WTC11 (cell line): ENCODE results near the gene SCNN1A. TPM values are rescaled to one million over a fixed set of nuclear protein-coding genes. Genes with fewer than 3 reads are reported as not detected.

Experiments
- ATAC-seq: fragments of 200-7000 bp; cut with Tn5 transposase; 2 replicates; pipeline ENCODE4 v1.10.0; 2021; ENCODE audit warnings: mild to moderate bottlenecking, moderate library complexity
- CTCF ChIA-PET: fragments of 300-600 bp; sonication (Branson Sonifier 250); formaldehyde crosslinking; loops from one replicate; lab custom pipeline; 2021; ENCODE audit warnings: antibody characterized with exemption; lab: Charles Lee
- POLR2A ChIA-PET: fragments of 350-600 bp; sonication (Branson Sonifier 250); formaldehyde crosslinking; loops from one replicate; lab custom pipeline; 2021; ENCODE audit warnings: antibody characterized with exemption; lab: Charles Lee
- DNase-seq: peaks from one replicate; pipeline ENCODE4 v3.0.0; 2021; ENCODE audit warnings: low spot score
- H3K27ac Mint-ChIP-seq: 2 replicates; pipeline ENCODE4 v1.8.0; 2021; ENCODE audit warnings: mixed read lengths
- H3K27me3 Mint-ChIP-seq: 2 replicates; pipeline ENCODE4 v1.8.0; 2021; ENCODE audit warnings: low read depth, mild to moderate bottlenecking, moderate library complexity, mixed read lengths
- H3K36me3 Mint-ChIP-seq: 2 replicates; pipeline ENCODE4 v1.8.0; 2021; ENCODE audit warnings: mixed read lengths
- H3K4me1 Mint-ChIP-seq: 2 replicates; pipeline ENCODE4 v1.8.0; 2022; ENCODE audit warnings: mixed read lengths
- H3K4me3 Mint-ChIP-seq: 2 replicates; pipeline ENCODE4 v1.8.0; 2021; ENCODE audit warnings: mild to moderate bottlenecking, moderate library complexity, mixed read lengths
- H3K9me3 Mint-ChIP-seq: 2 replicates; pipeline ENCODE4 v1.8.0; 2021; ENCODE audit warnings: mixed read lengths
- EMX1 ChIP-seq: fragments of 250-450 bp; sonication (Bioruptor Pico); IDR thresholded peaks from 2 replicates; pipeline ENCODE4 v1.8.0; 2021; ENCODE audit warnings: mild to moderate bottlenecking
- FOXP1 ChIP-seq: sonication (generic); formaldehyde crosslinking; IDR thresholded peaks from 2 replicates; pipeline ENCODE4 v1.8.0; 2022; ENCODE audit warnings: missing genetic modification reagents, mild to moderate bottlenecking, moderate library complexity, borderline replicate concordance
- GABPB1 ChIP-seq: sonication (generic); formaldehyde crosslinking; IDR thresholded peaks from 2 replicates; pipeline ENCODE4 v1.8.1; 2023; ENCODE audit warnings: mild to moderate bottlenecking, missing genetic modification reagents
- MXD4 ChIP-seq: fragments of 250-450 bp; sonication (Bioruptor Pico); IDR thresholded peaks from 2 replicates; pipeline ENCODE4 v1.8.0; 2021; ENCODE audit warnings: mild to moderate bottlenecking, moderate library complexity, borderline replicate concordance
- NFE2L1 ChIP-seq: sonication (generic); formaldehyde crosslinking; IDR thresholded peaks from 2 replicates; pipeline ENCODE4 v1.8.1; 2023; ENCODE audit warnings: missing genetic modification reagents
- NFYB ChIP-seq: sonication (generic); formaldehyde crosslinking; conservative IDR thresholded peaks from 2 replicates; pipeline ENCODE4 v1.8.0; 2022; ENCODE audit warnings: low read depth, missing genetic modification reagents
- TCF7 ChIP-seq: sonication (generic); formaldehyde crosslinking; IDR thresholded peaks from 2 replicates; pipeline ENCODE4 v1.8.0; 2022; ENCODE audit warnings: mild to moderate bottlenecking, low read depth, missing genetic modification reagents, moderate library complexity
- ZNF396 ChIP-seq: fragments of 250-450 bp; sonication (Bioruptor Pico); IDR thresholded peaks from 2 replicates; pipeline ENCODE4 v1.8.0; 2021; ENCODE audit warnings: mild to moderate bottlenecking, moderate library complexity, borderline replicate concordance
- total RNA-seq: library from RNA; stranded (reverse); gene quantifications from 3 replicates; pipeline ENCODE4 v1.2.3, GENCODE V29; 2021
- TF ChIP-seq, protein P1 (sequence below): fragments of 250-450 bp; sonication (Bioruptor Pico); IDR thresholded peaks from 2 replicates; pipeline ENCODE4 v1.9.0; 2021; ENCODE audit warnings: mild to moderate bottlenecking, borderline replicate concordance
- TF ChIP-seq, protein P2 (sequence below): sonication (generic); formaldehyde crosslinking; IDR thresholded peaks from 2 replicates; pipeline ENCODE4 v1.8.0; 2022; ENCODE audit warnings: mild to moderate bottlenecking, missing genetic modification reagents
- TF ChIP-seq, protein P3 (sequence below): fragments of 250-450 bp; sonication (Bioruptor Pico); IDR thresholded peaks from 2 replicates; pipeline ENCODE4 v2.1.2; 2022; ENCODE audit warnings: mild to moderate bottlenecking, moderate library complexity
- TF ChIP-seq, protein P4 (sequence below): sonication (generic); formaldehyde crosslinking; IDR thresholded peaks from 2 replicates; pipeline ENCODE4 v1.8.1; 2023; ENCODE audit warnings: mild to moderate bottlenecking, missing genetic modification reagents, moderate library complexity
- TF ChIP-seq, protein P5 (sequence below): sonication (generic); formaldehyde crosslinking; IDR thresholded peaks from 2 replicates; pipeline ENCODE4 v1.8.0; 2023; ENCODE audit warnings: missing genetic modification reagents, mild to moderate bottlenecking, borderline replicate concordance

The SCNN1A gene
- total RNA-seq, 1 experiment from 2014 or later = 100 TPM

DNA sequence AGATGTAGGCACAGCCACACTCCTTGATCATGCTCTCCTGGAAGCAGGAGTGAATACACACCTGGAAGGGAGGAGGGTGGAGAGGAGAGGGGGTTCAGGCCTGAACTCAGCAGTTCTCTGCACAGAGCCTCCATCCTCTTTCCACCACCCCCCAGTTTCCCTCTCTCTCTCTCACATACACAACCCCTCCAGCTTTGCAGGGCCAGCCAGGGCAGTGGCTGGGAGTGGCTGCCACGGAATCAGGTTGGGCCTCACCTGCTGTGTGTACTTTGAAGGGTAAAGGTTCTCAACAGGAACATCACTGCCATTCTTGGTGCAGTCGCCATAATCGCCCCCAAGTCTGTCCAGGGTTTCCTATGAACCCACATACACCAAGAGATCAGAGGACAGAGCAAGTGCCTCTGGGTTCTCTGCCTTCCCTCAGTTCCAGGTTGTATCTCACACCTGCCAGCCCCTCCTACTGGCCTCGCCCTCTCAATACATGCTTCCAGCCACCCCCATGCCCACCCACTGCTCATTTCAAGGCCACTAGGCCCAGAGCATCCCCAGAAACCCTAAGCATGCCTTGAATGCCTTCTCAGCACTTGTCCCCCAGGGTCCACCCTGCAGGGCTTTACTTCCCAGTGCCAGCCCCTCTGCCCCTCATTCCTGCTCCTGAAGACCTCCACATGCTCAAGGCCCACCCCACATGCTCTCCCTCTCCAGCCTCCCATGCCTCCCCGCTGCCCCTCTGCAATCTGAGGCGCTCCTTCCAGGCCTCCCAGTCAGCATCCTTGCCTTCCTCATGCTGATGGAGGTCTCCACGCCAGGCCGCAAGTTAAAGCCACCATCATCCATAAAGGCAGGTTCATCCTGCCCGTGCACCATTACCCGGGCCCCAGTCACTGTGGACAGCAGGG, 20.6 kb downstream of the SCNN1A start (continued):
- TF ChIP-seq, protein P1, sequence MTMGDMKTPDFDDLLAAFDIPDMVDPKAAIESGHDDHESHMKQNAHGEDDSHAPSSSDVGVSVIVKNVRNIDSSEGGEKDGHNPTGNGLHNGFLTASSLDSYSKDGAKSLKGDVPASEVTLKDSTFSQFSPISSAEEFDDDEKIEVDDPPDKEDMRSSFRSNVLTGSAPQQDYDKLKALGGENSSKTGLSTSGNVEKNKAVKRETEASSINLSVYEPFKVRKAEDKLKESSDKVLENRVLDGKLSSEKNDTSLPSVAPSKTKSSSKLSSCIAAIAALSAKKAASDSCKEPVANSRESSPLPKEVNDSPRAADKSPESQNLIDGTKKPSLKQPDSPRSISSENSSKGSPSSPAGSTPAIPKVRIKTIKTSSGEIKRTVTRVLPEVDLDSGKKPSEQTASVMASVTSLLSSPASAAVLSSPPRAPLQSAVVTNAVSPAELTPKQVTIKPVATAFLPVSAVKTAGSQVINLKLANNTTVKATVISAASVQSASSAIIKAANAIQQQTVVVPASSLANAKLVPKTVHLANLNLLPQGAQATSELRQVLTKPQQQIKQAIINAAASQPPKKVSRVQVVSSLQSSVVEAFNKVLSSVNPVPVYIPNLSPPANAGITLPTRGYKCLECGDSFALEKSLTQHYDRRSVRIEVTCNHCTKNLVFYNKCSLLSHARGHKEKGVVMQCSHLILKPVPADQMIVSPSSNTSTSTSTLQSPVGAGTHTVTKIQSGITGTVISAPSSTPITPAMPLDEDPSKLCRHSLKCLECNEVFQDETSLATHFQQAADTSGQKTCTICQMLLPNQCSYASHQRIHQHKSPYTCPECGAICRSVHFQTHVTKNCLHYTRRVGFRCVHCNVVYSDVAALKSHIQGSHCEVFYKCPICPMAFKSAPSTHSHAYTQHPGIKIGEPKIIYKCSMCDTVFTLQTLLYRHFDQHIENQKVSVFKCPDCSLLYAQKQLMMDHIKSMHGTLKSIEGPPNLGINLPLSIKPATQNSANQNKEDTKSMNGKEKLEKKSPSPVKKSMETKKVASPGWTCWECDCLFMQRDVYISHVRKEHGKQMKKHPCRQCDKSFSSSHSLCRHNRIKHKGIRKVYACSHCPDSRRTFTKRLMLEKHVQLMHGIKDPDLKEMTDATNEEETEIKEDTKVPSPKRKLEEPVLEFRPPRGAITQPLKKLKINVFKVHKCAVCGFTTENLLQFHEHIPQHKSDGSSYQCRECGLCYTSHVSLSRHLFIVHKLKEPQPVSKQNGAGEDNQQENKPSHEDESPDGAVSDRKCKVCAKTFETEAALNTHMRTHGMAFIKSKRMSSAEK (CRISPR knock-in tag) = no peak
- TF ChIP-seq, protein P2, sequence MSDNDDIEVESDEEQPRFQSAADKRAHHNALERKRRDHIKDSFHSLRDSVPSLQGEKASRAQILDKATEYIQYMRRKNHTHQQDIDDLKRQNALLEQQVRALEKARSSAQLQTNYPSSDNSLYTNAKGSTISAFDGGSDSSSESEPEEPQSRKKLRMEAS = no peak
- no peak for TF ChIP-seq EMX1 (CRISPR knock-in tag)
- TF ChIP-seq NFE2L1 (CRISPR knock-in tag) = no peak
- 0 out of 2 replicates have a peak, but pooled peaks have one; percentile 37 for TF ChIP-seq FOXP1 (CRISPR knock-in tag)
- no peak for TF ChIP-seq TCF7 (CRISPR knock-in tag)
- TF ChIP-seq, protein P3, sequence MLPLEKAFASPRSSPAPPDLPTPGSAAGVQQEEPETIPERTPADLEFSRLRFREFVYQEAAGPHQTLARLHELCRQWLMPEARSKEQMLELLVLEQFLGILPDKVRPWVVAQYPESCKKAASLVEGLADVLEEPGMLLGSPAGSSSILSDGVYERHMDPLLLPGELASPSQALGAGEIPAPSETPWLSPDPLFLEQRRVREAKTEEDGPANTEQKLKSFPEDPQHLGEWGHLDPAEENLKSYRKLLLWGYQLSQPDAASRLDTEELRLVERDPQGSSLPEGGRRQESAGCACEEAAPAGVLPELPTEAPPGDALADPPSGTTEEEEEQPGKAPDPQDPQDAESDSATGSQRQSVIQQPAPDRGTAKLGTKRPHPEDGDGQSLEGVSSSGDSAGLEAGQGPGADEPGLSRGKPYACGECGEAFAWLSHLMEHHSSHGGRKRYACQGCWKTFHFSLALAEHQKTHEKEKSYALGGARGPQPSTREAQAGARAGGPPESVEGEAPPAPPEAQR = no peak
- no peak for TF ChIP-seq GABPB1
- TF ChIP-seq NFYB = no peak
- TF ChIP-seq, protein P4, sequence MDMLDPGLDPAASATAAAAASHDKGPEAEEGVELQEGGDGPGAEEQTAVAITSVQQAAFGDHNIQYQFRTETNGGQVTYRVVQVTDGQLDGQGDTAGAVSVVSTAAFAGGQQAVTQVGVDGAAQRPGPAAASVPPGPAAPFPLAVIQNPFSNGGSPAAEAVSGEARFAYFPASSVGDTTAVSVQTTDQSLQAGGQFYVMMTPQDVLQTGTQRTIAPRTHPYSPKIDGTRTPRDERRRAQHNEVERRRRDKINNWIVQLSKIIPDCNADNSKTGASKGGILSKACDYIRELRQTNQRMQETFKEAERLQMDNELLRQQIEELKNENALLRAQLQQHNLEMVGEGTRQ (CRISPR knock-in tag) = no peak
- TF ChIP-seq MXD4 (CRISPR knock-in tag) = no peak
- no peak for TF ChIP-seq ZNF396 (CRISPR knock-in tag)

DNA sequence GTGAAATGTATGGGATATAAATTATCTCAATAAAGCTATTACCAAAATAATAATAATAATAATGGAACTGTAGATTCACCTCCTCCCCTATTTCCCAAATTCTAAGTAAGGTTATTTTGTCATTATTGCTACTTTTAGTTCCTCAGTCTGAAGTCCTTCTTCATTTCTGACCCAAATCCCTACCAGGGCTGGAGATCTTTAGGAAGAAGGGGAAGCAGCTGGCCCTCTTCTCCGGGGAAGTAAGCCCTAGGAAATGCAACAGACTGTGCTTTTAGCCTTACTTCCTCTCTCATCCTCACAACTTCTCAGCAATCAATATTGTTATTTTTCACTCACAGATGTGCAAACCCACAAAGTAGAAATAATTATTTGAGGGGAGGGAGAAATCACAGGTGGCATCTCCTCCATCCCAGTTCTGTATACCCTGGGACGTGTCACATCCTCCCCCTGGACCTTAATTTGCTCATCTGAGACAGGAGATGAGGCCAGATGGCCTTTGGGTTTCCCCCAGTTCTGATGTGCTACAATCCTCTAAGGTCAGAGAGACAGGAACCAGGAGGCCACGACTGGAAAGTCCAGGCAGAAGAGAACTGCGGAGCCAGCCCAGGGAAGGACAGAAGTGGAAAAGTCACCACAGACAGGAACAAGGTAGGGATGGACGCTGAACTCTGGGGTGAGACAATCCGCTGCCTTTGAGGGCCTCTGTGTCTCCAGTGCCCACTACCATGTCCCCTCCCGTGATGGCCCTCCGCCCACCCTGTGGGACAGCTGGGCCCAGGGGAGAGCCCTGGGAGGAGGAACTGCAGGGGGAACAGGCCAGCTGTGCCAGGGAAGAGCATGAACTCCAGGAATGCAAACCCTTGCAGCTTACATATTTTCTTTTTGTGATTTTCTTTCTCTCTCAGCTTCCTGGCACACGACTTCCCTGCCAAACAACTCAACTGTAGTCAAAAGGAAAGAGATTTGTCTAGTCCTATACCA, 22.9 kb downstream of the SCNN1A start:
- POLR2A ChIA-PET = interaction anchor here (0.5 kb wide), 1 partner anchor 86 kb away, joined by 3 read pairs; no protein-coding TSS in a partner anchor
- CTCF ChIA-PET = interaction anchor here (0.6 to 1.5 kb wide), 2 partner anchors 12 to 26 kb away, joined by 3 to 4 read pairs; no protein-coding TSS in a partner anchor
- no peak for ATAC-seq

More for the DNA sequence above, 22.9 kb downstream of the SCNN1A start:
- Mint-ChIP-seq H3K4me3 (no peak overlapping the region), H3K27me3 (no peaks in the 10 kb centered on the region), H3K4me1 (peaks cover 25% of the 10 kb centered on the region), H3K27ac (peak overlapping the region; percentile 85; the same call in 1 of the 2 replicates), H3K36me3 (peaks cover 55% of the 10 kb centered on the region), H3K9me3 (no peaks in the 10 kb centered on the region)
- TF ChIP-seq, protein P5, sequence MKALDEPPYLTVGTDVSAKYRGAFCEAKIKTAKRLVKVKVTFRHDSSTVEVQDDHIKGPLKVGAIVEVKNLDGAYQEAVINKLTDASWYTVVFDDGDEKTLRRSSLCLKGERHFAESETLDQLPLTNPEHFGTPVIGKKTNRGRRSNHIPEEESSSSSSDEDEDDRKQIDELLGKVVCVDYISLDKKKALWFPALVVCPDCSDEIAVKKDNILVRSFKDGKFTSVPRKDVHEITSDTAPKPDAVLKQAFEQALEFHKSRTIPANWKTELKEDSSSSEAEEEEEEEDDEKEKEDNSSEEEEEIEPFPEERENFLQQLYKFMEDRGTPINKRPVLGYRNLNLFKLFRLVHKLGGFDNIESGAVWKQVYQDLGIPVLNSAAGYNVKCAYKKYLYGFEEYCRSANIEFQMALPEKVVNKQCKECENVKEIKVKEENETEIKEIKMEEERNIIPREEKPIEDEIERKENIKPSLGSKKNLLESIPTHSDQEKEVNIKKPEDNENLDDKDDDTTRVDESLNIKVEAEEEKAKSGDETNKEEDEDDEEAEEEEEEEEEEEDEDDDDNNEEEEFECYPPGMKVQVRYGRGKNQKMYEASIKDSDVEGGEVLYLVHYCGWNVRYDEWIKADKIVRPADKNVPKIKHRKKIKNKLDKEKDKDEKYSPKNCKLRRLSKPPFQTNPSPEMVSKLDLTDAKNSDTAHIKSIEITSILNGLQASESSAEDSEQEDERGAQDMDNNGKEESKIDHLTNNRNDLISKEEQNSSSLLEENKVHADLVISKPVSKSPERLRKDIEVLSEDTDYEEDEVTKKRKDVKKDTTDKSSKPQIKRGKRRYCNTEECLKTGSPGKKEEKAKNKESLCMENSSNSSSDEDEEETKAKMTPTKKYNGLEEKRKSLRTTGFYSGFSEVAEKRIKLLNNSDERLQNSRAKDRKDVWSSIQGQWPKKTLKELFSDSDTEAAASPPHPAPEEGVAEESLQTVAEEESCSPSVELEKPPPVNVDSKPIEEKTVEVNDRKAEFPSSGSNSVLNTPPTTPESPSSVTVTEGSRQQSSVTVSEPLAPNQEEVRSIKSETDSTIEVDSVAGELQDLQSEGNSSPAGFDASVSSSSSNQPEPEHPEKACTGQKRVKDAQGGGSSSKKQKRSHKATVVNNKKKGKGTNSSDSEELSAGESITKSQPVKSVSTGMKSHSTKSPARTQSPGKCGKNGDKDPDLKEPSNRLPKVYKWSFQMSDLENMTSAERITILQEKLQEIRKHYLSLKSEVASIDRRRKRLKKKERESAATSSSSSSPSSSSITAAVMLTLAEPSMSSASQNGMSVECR (CRISPR knock-in tag) = no peak
- DNase-seq = no peak
